ENCODE data around the gene DLGAP1.
A peak's percentile ranks its signal among the peaks of the same experiment; 100 is the strongest.
"Not testable (repeated sequence)": the region's sequence is repeated elsewhere in the genome, so short reads cannot be mapped to it uniquely, and the experiment has no call there.

The DLGAP1 gene

GRCh38 chr18:3595369-3596273, 859.5 kb downstream of the DLGAP1 start:
- peak; percentile 31 to 40 for DNase-seq

GRCh38 chr18:3594760-3595368, 860.2 kb downstream of the DLGAP1 start:
- peak; percentile 35 to 37 for DNase-seq

- DNase-seq: peak; percentile 85 to 88
Observed at GRCh38 chr18:3593904-3594759, 861.0 kb downstream of the DLGAP1 start.

GRCh38 chr18:3593381-3593903, 861.7 kb downstream of the DLGAP1 start:
- DNase-seq: peak; percentile 12 to 20

GRCh38 chr18:3592864-3593263, 862.2 kb downstream of the DLGAP1 start:
- DNase-seq: no peak

GRCh38 chr18:3590096-3590630, 864.9 kb downstream of the DLGAP1 start:
- DNase-seq: no peak

- DNase-seq: peak; percentile 65 to 69
Observed at GRCh38 chr18:3585656-3586509, 869.2 kb downstream of the DLGAP1 start.

- DNase-seq: no peak
Observed at GRCh38 chr18:3584897-3585460, 870.1 kb downstream of the DLGAP1 start.

- no peak for DNase-seq
Observed at GRCh38 chr18:3584266-3584861, 870.7 kb downstream of the DLGAP1 start.

GRCh38 chr18:3583873-3584247, 871.2 kb downstream of the DLGAP1 start:
- DNase-seq: no peak

- not testable (repeated sequence) for DNase-seq
Observed at GRCh38 chr18:3583106-3583872, 871.8 kb downstream of the DLGAP1 start.

- no peak for DNase-seq
Observed at GRCh38 chr18:3581890-3582289, 873.2 kb downstream of the DLGAP1 start.

- not testable (repeated sequence) for DNase-seq
Observed at GRCh38 chr18:3580523-3581025, 874.5 kb downstream of the DLGAP1 start.

- no peak for DNase-seq
Observed at GRCh38 chr18:3579701-3580100, 875.4 kb downstream of the DLGAP1 start.

GRCh38 chr18:3578621-3579020, 876.5 kb downstream of the DLGAP1 start:
- DNase-seq: no peak

- DNase-seq: no peak
Observed at GRCh38 chr18:3577281-3577855, 877.7 kb downstream of the DLGAP1 start.

- DNase-seq: no peak
Observed at GRCh38 chr18:3572761-3573160, 882.3 kb downstream of the DLGAP1 start.

- no peak for DNase-seq
Observed at GRCh38 chr18:3566851-3567250, 888.3 kb downstream of the DLGAP1 start.

GRCh38 chr18:3560755-3561154, 894.4 kb downstream of the DLGAP1 start:
- DNase-seq: no peak

All from activated CD4-positive, alpha-beta T cell treated with anti-CD3 and anti-CD28 coated beads for 4 hours (primary cell).